AG09309 (cell line): ENCODE results near the gene LIPF.
"Not testable (repeated sequence)": the region's sequence is repeated elsewhere in the genome, so short reads cannot be mapped to it uniquely, and the experiment has no call there.

Experiments
- DNase-seq: peaks from one replicate; pipeline ENCODE4 v3.0.0-alpha.2; 2010; ENCODE audit warnings: low read depth
- H3K4me3 ChIP-seq: 2 replicates; pipeline ENCODE4 v1.5.1; 2011; ENCODE audit warnings: mild to moderate bottlenecking, low read depth, low read length, moderate library complexity; ENCODE audit not compliant: control insufficient read depth
- TF ChIP-seq, protein P1 (sequence below): IDR thresholded peaks from 2 replicates; pipeline ENCODE4 v1.5.1; 2011; ENCODE audit warnings: mild to moderate bottlenecking, low read depth, low read length, inconsistent platforms; ENCODE audit not compliant: insufficient read depth, control insufficient read depth; ENCODE audit errors: missing control alignments

The LIPF gene

DNA sequence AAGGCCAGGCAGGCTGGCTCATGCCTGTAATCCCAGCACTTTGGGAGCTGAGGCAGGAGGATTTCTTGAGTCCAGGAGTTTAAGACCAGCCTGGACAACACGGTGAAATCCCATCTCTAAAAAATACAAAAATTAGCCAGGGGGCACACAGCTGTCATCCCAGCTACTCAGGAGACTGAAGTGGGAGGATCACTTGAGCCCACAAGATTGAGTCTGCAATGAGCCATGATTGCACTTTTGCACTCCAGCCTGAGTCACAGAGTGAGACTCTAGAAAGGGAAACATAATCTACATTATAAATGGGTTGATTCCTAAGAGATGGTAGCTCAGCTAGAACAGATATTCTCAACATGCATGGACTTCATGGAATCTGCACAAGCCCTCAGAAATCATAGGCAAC, 6.3 kb upstream of the LIPF start:
- no peak overlapping the region for H3K4me3 ChIP-seq
- DNase-seq = no peak
- TF ChIP-seq, protein P1, sequence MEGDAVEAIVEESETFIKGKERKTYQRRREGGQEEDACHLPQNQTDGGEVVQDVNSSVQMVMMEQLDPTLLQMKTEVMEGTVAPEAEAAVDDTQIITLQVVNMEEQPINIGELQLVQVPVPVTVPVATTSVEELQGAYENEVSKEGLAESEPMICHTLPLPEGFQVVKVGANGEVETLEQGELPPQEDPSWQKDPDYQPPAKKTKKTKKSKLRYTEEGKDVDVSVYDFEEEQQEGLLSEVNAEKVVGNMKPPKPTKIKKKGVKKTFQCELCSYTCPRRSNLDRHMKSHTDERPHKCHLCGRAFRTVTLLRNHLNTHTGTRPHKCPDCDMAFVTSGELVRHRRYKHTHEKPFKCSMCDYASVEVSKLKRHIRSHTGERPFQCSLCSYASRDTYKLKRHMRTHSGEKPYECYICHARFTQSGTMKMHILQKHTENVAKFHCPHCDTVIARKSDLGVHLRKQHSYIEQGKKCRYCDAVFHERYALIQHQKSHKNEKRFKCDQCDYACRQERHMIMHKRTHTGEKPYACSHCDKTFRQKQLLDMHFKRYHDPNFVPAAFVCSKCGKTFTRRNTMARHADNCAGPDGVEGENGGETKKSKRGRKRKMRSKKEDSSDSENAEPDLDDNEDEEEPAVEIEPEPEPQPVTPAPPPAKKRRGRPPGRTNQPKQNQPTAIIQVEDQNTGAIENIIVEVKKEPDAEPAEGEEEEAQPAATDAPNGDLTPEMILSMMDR = no peak

DNA sequence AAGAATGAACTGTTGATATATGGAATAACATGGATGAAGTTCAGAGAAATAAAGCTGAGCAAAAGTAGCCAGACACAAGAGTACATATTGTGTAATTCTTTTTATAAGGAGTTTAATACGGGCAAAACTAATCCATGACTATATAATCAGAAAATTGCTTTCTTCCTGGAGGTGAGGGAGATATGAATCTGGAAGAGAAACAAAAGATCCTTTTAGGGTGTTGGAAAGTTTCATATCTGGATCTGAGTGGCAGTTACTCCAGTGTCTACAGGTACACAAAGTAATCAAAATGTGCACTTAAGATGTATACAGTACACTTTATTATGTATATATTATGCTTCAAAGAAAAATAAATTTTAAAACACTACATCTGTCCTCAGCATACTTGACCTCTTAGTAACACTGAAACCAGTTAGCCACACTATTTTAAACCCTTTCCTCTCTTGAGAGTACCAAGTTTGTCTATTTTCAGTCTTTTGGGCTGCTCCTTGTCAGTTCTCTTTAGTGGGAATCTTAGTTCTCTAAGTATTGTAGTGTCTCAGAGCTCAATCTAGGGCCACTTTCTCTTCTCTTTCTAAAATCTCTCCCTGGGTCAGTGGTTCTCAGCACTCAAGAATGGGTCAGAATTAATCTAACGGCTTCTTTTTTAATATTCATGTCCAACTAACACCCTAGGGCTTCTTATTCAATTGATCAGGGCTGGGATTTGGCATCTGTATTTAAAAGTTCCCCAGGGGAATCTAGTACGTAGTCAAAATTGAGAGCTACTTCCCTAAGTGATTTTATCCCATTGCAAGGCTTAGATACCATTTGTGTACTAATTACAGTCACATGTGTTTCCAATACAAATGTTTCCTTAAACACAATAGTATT, 4.3 kb upstream of the LIPF start:
- TF ChIP-seq, protein P1 = no peak
- no peak overlapping the region for H3K4me3 ChIP-seq
- DNase-seq = no peak

DNA sequence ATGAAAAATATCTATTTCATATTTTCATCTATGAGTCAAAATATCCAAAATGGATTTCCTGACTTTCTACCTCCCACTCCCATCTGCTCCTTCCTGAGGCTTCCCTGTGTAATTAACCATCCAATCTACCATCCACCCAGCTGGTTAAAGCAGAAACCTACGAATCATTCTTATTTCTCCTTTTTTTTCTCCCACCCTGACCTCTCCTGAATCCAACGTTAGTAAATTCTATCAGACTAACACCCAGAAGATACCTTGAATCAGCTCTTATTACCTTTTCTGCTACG, 3.7 kb upstream of the LIPF start:
- TF ChIP-seq, protein P1 = no peak
- DNase-seq = no peak
- no peak overlapping the region for H3K4me3 ChIP-seq

DNA sequence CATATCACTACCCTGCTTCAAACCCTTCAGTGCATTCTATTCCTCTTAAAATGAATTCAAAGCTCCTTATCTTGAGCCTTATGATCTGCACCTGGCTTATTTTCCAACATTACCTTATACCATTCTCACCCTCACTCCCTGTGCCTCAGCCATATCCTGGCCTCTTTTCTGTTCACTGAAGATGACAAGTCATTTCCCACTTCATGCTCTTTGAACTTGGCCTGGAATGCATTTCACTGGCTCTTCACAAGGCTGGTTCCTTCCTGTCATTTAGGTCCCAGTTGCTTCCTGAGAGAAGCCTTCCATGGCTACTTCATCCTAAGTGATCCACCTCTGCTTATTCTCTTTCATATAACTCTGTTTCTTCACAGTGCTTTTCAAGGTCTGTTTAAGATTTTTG, 3.2 kb upstream of the LIPF start:
- no peak overlapping the region for H3K4me3 ChIP-seq
- DNase-seq = no peak
- TF ChIP-seq, protein P1 = no peak

DNA sequence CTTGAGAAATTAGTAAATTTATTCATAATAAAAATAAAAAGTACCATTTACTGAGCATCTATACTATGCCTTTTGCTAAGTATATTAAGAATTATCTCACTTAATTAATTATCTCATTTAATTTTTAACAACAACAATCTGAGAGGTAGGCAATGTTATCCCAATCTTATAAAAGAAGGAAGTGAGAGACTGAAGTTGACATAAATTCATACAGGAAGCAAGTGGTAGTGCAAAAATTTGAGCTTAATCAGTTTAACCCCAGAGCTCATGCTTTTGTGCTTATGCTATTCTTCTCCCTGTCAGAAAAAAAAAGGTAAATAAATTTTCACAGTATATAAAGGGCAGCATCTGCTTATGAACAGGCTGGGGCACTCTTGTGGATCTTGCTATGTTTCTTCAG, 2.7 kb upstream of the LIPF start:
- H3K4me3 ChIP-seq = no peak overlapping the region
- DNase-seq = no peak
- TF ChIP-seq, protein P1 = no peak

DNA sequence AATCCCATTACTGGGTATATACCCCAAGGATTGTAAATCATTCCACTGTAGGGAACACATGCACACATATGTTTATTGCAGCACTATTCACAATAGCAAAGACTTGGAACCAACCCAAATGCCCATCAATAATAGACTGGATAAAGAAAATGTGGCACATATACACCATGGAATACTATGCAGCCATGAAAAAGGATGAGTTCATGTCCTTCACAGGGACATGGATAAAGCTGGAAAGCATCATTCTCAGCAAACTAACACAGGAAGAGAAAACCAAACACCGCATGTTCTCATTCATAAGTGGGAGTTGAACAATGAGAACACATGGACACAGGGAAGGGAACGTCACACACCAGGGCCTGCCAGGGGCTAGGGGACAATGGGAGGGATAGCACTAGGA, 1.1 kb upstream of the LIPF start:
- not testable (repeated sequence) for H3K4me3 ChIP-seq, DNase-seq

DNA sequence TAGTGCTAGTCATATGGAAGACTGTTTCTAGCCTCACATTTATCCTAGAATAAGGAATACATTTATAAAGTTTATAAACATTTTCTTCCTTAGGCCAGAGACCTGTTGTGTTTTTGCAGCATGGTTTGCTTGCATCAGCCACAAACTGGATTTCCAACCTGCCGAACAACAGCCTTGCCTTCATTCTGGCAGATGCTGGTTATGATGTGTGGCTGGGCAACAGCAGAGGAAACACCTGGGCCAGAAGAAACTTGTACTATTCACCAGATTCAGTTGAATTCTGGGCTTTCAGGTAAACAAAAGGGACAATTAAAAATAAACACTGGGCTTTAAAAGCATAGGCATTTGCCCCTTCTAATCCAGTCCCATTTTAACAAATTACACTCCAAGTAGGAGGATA, 4.2 kb downstream of the LIPF start:
- no peak overlapping the region for H3K4me3 ChIP-seq
- TF ChIP-seq, protein P1 = no peak
- no peak for DNase-seq
